OCI-LY1 (cell line): ENCODE data around the gene SNX12.

Experiments
- EZH2 ChIP-seq: fragments of 200-600 bp; sonication (generic), shearing (Covaris generic); IDR thresholded peaks from 2 replicates; pipeline ENCODE4 v1.8.0; 2017; ENCODE audit warnings: borderline replicate concordance, mixed run types, mild to moderate bottlenecking, antibody characterized with exemption, low read length, moderate library complexity, mixed read lengths
- TF ChIP-seq, protein P1 (sequence below): fragments of 200-600 bp; sonication (generic), shearing (Covaris generic); IDR thresholded peaks from 2 replicates; pipeline ENCODE4 v1.5.1; 2017; ENCODE audit warnings: mild to moderate bottlenecking, antibody characterized with exemption, low read length, moderate library complexity, mixed read lengths

DNA sequence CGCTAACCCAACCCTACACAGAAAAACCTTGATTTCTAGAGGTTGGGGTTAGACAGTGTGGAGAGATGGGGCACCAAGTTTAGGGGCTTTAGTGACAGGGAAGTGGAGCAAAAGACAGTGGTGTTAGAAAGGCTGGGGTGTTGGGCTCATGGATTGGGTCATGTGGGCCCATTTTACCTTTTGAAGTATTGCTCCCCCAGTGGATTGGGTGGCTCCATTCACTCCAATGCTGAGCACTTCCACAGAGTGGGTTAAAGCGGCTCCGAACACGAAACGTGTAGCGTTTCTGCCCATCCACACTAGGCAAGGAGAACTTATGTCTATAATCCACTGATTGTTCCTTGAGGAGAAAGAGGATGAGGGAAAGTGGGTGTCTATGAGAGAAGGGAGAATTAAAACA is 40.9 kb upstream of the SNX12 start:
- TF ChIP-seq, protein P1, sequence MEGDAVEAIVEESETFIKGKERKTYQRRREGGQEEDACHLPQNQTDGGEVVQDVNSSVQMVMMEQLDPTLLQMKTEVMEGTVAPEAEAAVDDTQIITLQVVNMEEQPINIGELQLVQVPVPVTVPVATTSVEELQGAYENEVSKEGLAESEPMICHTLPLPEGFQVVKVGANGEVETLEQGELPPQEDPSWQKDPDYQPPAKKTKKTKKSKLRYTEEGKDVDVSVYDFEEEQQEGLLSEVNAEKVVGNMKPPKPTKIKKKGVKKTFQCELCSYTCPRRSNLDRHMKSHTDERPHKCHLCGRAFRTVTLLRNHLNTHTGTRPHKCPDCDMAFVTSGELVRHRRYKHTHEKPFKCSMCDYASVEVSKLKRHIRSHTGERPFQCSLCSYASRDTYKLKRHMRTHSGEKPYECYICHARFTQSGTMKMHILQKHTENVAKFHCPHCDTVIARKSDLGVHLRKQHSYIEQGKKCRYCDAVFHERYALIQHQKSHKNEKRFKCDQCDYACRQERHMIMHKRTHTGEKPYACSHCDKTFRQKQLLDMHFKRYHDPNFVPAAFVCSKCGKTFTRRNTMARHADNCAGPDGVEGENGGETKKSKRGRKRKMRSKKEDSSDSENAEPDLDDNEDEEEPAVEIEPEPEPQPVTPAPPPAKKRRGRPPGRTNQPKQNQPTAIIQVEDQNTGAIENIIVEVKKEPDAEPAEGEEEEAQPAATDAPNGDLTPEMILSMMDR: no peak
- no peak for TF ChIP-seq EZH2
